ENCODE measurements around the gene MAPK4.

The MAPK4 gene

DNA sequence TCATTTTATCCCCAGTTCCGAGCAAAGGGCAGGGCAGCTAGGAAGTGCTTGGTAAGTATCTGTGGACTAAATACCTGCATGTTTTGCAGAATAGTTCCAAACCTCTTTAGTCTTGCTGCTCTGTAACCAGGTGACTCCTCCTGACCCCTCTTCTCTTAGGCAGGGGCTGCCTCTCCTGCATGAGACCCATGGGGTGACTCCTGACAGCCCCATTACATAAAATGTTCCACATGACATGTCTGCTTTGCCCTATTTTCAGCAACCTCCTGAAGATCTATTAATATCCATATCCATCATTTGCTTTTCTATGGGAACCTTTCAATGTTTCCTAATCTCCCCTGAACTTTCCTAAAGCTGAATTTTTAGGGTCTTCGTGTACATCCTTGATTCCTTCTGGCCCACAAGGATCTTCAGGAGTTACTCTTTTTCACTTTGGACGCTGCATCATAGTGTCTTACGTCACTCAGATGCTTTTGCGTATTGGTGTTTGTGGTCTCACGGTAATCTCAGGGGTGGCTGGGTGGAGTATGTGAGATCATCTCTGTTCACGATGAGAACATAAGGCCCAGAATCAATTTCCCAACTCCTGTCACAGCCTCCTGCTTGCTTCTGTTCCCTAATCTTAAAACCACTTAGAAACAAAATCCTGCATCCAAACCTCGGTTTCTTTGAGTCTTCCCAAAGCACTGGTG is 76.6 kb downstream of the MAPK4 start:
- Histone ChIP-seq H3K9ac (ENCODE audit: low read depth, low read length, poor library complexity, severe bottlenecking) (no peak overlapping the region), H3K79me2 (ENCODE audit: insufficient read depth, low read length) (no peaks in the 10 kb centered on the region), H3K4me1 (ENCODE audit: insufficient read depth, low read length, poor library complexity, severe bottlenecking) (no peaks in the 10 kb centered on the region), H3K9me2 (replicated peaks; ENCODE audit: low read depth, low read length) (no peaks in the 10 kb centered on the region), H2AFZ (ENCODE audit: low read length) (no peak overlapping the region), H3K9me3 (ENCODE audit: insufficient read depth, low read depth, low read length) (no peaks in the 10 kb centered on the region; the same call in 1 of the 2 replicates), H4K20me1 (ENCODE audit: insufficient read depth, low read length, poor library complexity, severe bottlenecking) (no peaks in the 10 kb centered on the region), H3K4me2 (ENCODE audit: low read depth, low read length, poor library complexity, severe bottlenecking) (no peak overlapping the region), H3K36me3 (ENCODE audit: insufficient read depth, low read length) (no peaks in the 10 kb centered on the region), H3F3A (ENCODE audit: low read depth) (no peaks in the 10 kb centered on the region), H3K4me3 (ENCODE audit: low read length, poor library complexity, severe bottlenecking) (no peak overlapping the region), H3K27me3 (ENCODE audit: insufficient read depth, low read length, poor library complexity, severe bottlenecking) (no peaks in the 10 kb centered on the region)
- TF ChIP-seq CTCF (conservative IDR thresholded peaks at IDR 0.05; ENCODE audit: low read length): no peak
- TF ChIP-seq EZH2phosphoT487 (IDR thresholded peaks at IDR 0.05; ENCODE audit: borderline replicate concordance): no peak

- no peak overlapping the region for H3K9ac ChIP-seq (ENCODE audit: low read depth, low read length, poor library complexity, severe bottlenecking)
- H3K9me2 ChIP-seq (replicated peaks; ENCODE audit: low read depth, low read length): no peaks in the 10 kb centered on the region
- no peaks in the 10 kb centered on the region for H3K4me1 ChIP-seq (ENCODE audit: insufficient read depth, low read length, poor library complexity, severe bottlenecking)
- H3K4me2 ChIP-seq (ENCODE audit: low read depth, low read length, poor library complexity, severe bottlenecking): no peak overlapping the region
- TF ChIP-seq EZH2phosphoT487 (IDR thresholded peaks at IDR 0.05; ENCODE audit: borderline replicate concordance) (no peak), CTCF (conservative IDR thresholded peaks at IDR 0.05; ENCODE audit: low read length) (no peak)
- H3K4me3 ChIP-seq (ENCODE audit: low read length, poor library complexity, severe bottlenecking): no peak overlapping the region
- no peaks in the 10 kb centered on the region for H3K27me3 ChIP-seq (ENCODE audit: insufficient read depth, low read length, poor library complexity, severe bottlenecking)
- H3F3A ChIP-seq (ENCODE audit: low read depth): no peaks in the 10 kb centered on the region
- no peak overlapping the region for H2AFZ ChIP-seq (ENCODE audit: low read length)
- H4K20me1 ChIP-seq (ENCODE audit: insufficient read depth, low read length, poor library complexity, severe bottlenecking): no peaks in the 10 kb centered on the region
- no peaks in the 10 kb centered on the region for H3K36me3 ChIP-seq (ENCODE audit: insufficient read depth, low read length)
- no peaks in the 10 kb centered on the region; the same call in 1 of the 2 replicates for H3K9me3 ChIP-seq (ENCODE audit: insufficient read depth, low read depth, low read length)
- H3K79me2 ChIP-seq (ENCODE audit: insufficient read depth, low read length): no peaks in the 10 kb centered on the region
Measured at GRCh38 chr18:50638016-50638883, 78.4 kb downstream of the MAPK4 start.

- no peaks in the 10 kb centered on the region; the same call in 1 of the 2 replicates for H3K9me3 ChIP-seq (ENCODE audit: insufficient read depth, low read depth, low read length)
- no peaks in the 10 kb centered on the region for H3F3A ChIP-seq (ENCODE audit: low read depth)
- no peaks in the 10 kb centered on the region for H3K36me3 ChIP-seq (ENCODE audit: insufficient read depth, low read length)
- no peaks in the 10 kb centered on the region for H3K79me2 ChIP-seq (ENCODE audit: insufficient read depth, low read length)
- no peaks in the 10 kb centered on the region for H3K9me2 ChIP-seq (replicated peaks; ENCODE audit: low read depth, low read length)
- H4K20me1 ChIP-seq (ENCODE audit: insufficient read depth, low read length, poor library complexity, severe bottlenecking): no peaks in the 10 kb centered on the region
- no peak overlapping the region for H3K4me3 ChIP-seq (ENCODE audit: low read length, poor library complexity, severe bottlenecking)
- TF ChIP-seq CTCF (conservative IDR thresholded peaks at IDR 0.05; ENCODE audit: low read length) (no peak), EZH2phosphoT487 (IDR thresholded peaks at IDR 0.05; ENCODE audit: borderline replicate concordance) (no peak)
- no peaks in the 10 kb centered on the region for H3K27me3 ChIP-seq (ENCODE audit: insufficient read depth, low read length, poor library complexity, severe bottlenecking)
- H3K4me1 ChIP-seq (ENCODE audit: insufficient read depth, low read length, poor library complexity, severe bottlenecking): no peaks in the 10 kb centered on the region
- H3K9ac ChIP-seq (ENCODE audit: low read depth, low read length, poor library complexity, severe bottlenecking): no peak overlapping the region
- no peak overlapping the region for H3K4me2 ChIP-seq (ENCODE audit: low read depth, low read length, poor library complexity, severe bottlenecking)
- H2AFZ ChIP-seq (ENCODE audit: low read length): no peak overlapping the region
Measured at GRCh38 chr18:50638884-50639420, 79.1 kb downstream of the MAPK4 start.
